ENCODE results near the gene TCERG1. TPM values are rescaled to one million over a fixed set of nuclear protein-coding genes. Genes with fewer than 3 reads are reported as not detected.
A peak's percentile ranks its signal among the peaks of the same experiment; 100 is the strongest.

The TCERG1 gene
- total RNA-seq, 1 experiment from 2014 or later: 112 TPM

DNA sequence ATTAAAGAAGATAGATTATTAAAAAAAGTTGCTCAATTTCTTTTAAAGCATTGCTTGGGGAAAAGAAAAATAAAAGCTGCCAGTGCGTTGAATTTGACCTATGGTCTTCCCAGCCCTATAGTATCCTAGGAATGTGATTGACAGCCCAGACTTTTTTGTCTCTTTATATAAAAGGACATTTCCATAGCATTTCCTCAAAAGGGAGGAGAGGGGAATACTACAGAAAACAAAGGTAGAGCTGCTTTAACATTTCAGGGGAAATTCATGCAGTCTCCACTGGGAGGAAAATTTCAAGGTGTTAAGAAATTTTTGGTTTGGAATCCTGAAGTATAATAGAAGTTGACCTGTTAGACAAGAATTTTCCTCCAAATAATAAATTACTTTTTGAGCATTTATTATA, 86.7 kb downstream of the TCERG1 start:
- H3K4me3 Mint-ChIP-seq: no peak overlapping the region

More for the DNA sequence above, 86.7 kb downstream of the TCERG1 start:
- Histone ChIP-seq H3K18ac (ENCODE audit: insufficient read length, low read depth, low read length) (no peak overlapping the region), H3K56ac (ENCODE audit: insufficient read length, low read depth, low read length) (no peak overlapping the region), H4K5ac (ENCODE audit: insufficient read length, low read depth, low read length) (no peak overlapping the region), H4K91ac (ENCODE audit: insufficient read length, low read depth, low read length) (no peak overlapping the region), H2BK5ac (ENCODE audit: insufficient read length, low read length) (no peak overlapping the region), H3K4ac (ENCODE audit: low read depth, low read length) (no peak overlapping the region), H2BK20ac (ENCODE audit: low read depth, low read length, poor library complexity, severe bottlenecking) (no peak overlapping the region), H3K27ac (ENCODE audit: insufficient read length, low read depth, low read length) (peak overlapping the region; percentile 2), H3K23me2 (ENCODE audit: insufficient read length, low read depth, low read length, poor library complexity, severe bottlenecking) (no peaks in the 10 kb centered on the region), H3K4me2 (ENCODE audit: insufficient read depth, insufficient read length, low read length) (no peak overlapping the region), H3K4me1 (ENCODE audit: insufficient read depth, low read length) (peaks cover 3% of the 10 kb centered on the region; the same call in 1 of the 2 replicates), H3K9ac (ENCODE audit: extremely low read depth, insufficient read length, low read length) (no peak overlapping the region), H3T11ph (ENCODE audit: low read length) (no peak overlapping the region), H3K14ac (ENCODE audit: insufficient read depth, low read length) (no peak overlapping the region), H3K27me3 (ENCODE audit: insufficient read depth, low read length) (no peaks in the 10 kb centered on the region), H2BK120ac (ENCODE audit: low read depth, low read length, poor library complexity, severe bottlenecking) (no peak overlapping the region), H3K79me2 (ENCODE audit: insufficient read depth, low read length) (no peaks in the 10 kb centered on the region), H2BK12ac (ENCODE audit: insufficient read length, low read depth, low read length) (no peak overlapping the region), H4K20me1 (ENCODE audit: control insufficient read depth, insufficient read depth, insufficient read length) (no peaks in the 10 kb centered on the region), H2BK15ac (ENCODE audit: low read depth, low read length) (no peak overlapping the region), H4K8ac (replicated peaks; ENCODE audit: insufficient read length, low read depth, low read length) (no peak overlapping the region), H3K9me3 (ENCODE audit: control insufficient read depth, low read depth, low read length) (no peaks in the 10 kb centered on the region), H2AFZ (ENCODE audit: low read length) (no peak overlapping the region), H3K23ac (ENCODE audit: insufficient read length, low read depth, low read length) (no peak overlapping the region), H2AK5ac (ENCODE audit: insufficient read length, low read length) (no peak overlapping the region), H3K79me1 (ENCODE audit: insufficient read depth, low read depth, low read length, poor library complexity, severe bottlenecking) (no peaks in the 10 kb centered on the region)
- no CpG with 5 or more reads among the region's 1 CpG for WGBS (ENCODE audit: extremely low coverage, insufficient read length, low lambda C conversion rate)
- Mint-ChIP-seq H3K27ac (no peak overlapping the region), H3K4me1 (peaks cover 12 to 16% of the 10 kb centered on the region in 2 experiments), H3K9me3 (no peaks in the 10 kb centered on the region), H3K36me3 (ENCODE audit: insufficient read depth in 1 of 3, low read depth in 3 of 3) (no peaks in the 10 kb centered on the region), H3K27me3 (ENCODE audit: low read depth) (no peaks in the 10 kb centered on the region)
- TF ChIP-seq, protein P1, sequence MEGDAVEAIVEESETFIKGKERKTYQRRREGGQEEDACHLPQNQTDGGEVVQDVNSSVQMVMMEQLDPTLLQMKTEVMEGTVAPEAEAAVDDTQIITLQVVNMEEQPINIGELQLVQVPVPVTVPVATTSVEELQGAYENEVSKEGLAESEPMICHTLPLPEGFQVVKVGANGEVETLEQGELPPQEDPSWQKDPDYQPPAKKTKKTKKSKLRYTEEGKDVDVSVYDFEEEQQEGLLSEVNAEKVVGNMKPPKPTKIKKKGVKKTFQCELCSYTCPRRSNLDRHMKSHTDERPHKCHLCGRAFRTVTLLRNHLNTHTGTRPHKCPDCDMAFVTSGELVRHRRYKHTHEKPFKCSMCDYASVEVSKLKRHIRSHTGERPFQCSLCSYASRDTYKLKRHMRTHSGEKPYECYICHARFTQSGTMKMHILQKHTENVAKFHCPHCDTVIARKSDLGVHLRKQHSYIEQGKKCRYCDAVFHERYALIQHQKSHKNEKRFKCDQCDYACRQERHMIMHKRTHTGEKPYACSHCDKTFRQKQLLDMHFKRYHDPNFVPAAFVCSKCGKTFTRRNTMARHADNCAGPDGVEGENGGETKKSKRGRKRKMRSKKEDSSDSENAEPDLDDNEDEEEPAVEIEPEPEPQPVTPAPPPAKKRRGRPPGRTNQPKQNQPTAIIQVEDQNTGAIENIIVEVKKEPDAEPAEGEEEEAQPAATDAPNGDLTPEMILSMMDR (conservative IDR thresholded peaks at IDR 0.05): 0 out of 3 replicates have a peak, but pooled peaks have one; percentile 14
- DNase-seq: no peak
